GM19324 (cell line): ENCODE measurements around the gene TMEM119.
"Not testable (repeated sequence)": the region's sequence is repeated elsewhere in the genome, so short reads cannot be mapped to it uniquely, and the experiment has no call there.

ENCODE experiments used
- ATAC-seq: cut with Tn5 transposase; IDR thresholded peaks from one replicate; pipeline ENCODE4 v1.9.1; 2021; ENCODE audit warnings: mild to moderate bottlenecking, moderate library complexity; ENCODE audit not compliant: unreplicated experiment, low FRiP score

TMEM119 gene

DNA sequence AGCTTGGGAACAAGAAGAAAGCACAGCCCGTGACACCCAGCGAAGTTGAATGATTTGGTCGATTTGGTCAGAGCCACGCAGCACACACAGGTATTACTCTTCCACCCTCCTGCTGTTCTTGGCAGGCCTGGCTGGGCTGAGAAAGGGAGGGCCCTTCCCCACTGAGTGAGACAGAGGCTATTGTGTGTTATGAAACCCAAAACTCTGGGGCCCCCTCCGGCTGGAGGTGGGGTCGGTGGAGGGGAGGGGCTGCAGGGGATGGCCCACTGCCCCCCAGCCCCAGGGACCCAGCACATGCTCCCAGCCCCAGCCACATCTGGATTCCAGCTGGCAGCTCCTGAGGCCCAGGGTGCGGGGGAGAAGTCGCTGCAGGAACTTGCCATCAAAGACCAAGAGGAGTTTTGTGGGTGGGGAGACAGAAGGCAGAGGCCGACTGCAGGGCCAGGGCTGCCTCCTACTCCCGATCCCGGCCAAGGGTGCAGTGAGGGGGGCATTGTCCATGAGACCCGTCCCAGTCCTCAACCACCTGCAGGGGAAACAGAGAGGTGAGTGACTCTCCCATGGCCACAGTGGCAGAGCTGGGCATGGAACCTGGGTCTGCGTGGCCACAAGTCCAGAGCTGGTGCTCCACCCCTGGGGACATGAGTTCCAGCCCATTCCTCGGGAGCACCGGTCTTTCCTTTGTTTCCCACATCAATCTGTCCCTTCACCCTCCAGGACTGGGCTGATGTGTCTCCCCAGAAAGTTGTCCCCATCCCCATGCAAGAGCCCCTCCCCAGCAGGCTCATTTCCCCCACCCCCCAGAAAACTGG, 8.7 kb downstream of the TMEM119 start:
- ATAC-seq: no peak

DNA sequence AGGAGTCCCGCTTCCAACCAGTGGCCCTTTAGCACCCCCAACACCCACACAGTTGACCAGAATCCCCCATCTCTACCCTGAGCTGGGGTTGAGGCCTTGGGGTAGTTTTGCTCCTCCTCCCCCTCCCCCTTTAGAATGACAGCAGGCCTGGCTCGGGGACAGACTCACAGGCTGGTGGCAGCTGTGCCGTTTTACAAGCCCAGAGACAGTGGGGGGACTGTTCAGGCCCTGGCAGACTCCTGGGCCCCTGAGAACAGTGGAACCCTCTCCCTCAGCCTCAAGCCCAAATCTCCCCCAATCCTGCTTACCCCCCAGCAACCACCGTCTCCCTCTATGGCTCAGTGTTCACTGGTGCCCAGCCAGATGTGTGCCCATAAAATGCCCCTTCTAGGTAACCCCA, 10.1 kb downstream of the TMEM119 start:
- no peak for ATAC-seq

DNA sequence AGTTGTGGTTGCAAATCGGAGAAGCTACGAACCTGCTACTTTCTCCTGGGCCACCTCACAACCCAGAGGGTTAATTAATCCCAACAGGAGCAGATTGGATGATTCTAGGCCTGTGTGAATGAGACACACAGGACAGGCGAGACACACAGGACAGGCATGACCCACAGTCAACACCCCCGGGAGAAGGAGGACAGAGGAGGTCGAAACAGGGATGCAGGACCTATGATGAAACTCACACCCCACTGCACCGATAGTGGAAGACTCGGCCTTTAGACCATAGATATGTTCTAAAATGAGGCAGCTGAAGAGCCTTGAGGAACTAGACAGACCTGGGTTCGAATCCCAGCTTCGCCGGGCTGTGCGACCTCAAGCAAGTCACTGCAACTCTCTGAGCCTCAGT, 11.6 kb downstream of the TMEM119 start:
- ATAC-seq: no peak

DNA sequence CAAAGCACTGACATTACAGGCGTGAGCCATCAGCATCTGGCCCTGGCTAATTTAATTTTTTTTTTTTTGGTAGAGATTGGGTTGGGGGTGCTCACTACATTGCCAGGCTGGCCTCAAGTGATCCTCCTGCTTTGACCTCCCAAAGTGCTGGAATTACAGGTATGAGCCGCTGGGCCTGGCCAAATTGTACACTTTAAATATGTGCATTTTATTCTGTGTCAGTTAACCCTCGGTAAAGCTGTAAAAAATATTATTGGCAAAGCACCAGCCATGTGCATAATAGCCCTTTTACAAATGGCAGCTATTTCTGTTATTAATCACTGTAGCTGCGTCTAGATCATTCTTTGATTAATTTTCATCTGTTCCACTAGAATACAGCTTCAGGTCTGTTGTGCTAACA, 12.0 kb downstream of the TMEM119 start:
- no peak for ATAC-seq

DNA sequence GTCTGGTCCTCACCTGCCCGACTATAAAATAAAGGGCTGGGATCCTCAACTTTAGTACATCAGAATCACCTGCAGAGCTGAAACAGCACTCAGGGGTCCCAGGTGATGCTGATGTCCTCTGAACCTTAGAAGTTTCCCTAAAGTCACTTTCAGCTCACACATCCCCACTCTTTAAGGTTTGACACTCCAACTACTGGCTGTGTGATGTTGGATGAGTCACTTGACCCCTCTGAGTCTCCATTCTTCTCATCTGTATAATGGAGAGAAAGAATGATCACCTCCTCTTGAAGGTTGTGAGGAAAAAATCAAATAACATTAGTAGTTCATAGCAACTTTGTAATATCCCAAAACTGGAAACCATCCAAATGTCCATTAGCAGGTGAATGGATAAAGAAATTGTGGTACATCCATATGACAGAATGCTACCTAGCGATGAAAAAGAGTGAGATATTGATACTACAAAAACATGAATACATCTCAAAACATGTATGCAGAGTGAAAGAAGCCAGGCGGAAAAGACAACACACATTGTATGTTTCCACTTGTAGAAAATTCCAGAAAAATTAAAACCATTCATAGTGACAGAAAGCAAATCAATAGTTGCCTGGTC, 13.3 kb downstream of the TMEM119 start:
- no peak for ATAC-seq

DNA sequence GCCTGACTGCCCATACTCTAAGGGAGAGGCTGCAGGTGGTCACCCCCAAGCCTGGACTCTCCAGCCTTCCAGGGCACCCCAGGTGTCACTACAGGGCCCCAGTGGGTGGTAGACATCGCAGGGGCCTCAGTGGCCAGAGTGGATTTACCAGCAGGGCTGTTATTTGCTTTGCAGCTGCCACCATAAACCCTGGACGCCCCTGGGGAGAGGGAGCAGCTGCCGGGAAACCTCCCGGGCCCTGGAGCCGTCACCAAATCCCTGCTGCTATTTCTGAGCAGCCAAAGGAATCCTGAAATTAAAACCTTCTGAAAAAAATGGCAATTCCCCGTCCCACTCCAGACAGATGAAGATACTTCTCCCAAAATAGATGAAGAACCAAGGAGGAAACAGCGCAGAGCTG, 13.9 kb downstream of the TMEM119 start:
- no peak for ATAC-seq

DNA sequence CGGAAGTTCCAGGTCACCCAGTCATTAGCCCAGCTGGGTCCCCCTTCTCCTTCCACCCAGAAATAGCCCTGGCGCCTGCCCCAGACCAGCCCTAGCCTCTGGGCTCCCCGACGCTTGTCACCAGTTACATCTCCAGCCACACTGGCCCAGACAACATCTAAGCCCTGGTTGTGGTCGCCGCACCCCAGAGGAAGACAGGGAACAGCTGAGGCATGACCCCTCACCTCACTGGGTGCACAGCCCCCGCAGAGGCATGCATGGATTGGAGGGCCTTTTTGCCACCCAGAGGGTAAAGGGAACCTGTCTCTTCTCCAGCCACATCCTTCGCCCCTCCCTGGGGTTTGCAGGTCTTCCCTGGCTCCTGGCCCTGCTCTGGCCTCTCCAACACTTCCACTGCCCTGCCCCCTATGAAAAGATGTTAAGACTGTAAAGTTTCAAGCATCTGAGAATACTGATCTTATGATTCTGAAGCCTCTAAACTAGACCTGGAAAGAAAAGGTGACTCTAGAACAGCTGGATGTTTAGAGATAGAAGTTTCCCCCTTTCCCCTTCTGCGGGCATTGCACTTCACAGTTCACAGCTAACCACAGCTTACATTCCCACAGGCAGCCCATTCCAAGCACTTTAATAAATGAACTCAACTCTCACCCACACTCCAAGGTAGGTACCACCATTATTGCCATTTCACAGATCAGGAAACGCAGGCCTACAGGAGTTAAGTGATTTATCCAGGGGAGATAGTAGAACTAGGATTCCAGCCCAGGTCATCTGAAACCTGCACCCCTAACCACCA, 14.7 kb downstream of the TMEM119 start:
- no peak for ATAC-seq

DNA sequence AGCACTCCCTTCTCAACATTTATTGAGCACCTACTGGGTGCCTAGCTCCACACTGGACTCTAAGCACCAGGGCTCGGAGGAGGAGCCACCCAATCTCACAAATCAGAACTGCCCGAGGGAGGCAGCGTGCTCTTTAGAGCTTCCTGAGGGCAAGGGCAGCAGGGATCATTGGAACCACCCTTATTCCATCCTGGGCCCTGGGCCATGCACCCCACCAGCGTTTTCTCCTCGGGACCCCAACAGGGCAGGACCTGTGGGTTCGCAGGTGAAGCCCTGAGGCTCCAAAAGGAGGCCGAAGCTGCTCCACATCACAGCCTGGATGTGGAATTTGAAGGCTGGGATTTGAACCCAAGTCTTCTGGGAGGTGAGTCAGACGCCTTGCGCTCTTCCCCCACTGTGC, 15.4 kb downstream of the TMEM119 start:
- no peak for ATAC-seq

DNA sequence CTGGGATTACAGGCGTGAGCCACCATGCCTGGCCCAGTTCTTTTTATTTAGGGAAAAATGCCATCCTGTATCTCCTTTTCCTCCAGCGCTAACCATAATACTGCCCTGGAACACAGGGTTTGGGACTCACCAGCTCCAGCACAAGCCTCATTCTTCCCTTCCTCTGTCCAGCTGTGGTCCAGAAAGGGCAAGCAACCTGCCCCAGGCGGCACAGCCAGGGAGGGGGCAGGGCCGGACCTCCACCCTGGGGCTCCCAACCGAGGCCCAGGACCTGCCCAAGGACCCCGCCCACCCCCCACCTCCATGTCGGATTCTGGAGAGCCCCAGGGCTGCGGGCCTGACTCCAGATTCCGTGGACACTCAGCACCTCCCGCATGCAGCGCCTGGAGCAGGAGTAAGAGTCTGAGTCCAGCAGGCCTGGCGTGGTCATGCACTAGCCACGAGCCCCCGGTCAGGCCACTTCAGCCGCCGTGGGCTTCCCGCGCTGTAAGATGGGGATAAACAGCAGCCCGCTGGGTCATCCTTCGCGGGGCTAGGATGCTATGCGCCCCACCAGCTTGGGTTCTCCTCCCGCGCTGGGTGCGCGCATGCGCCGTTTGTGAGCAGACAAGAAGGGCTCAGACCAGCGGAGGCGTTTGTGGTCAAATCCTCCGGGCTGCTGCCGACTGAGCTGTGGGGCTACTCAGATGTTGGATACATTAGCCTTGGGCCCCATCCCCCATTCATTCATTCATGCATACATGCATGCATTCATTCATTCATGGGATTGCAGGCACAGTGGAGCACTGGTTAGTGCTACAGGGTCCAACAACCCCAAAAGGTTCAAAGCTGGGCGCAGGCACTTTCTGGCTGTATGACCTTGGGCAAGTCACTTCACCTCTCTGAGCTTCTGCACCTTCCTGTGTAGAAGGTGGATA, 16.3 kb downstream of the TMEM119 start:
- no peak for ATAC-seq

DNA sequence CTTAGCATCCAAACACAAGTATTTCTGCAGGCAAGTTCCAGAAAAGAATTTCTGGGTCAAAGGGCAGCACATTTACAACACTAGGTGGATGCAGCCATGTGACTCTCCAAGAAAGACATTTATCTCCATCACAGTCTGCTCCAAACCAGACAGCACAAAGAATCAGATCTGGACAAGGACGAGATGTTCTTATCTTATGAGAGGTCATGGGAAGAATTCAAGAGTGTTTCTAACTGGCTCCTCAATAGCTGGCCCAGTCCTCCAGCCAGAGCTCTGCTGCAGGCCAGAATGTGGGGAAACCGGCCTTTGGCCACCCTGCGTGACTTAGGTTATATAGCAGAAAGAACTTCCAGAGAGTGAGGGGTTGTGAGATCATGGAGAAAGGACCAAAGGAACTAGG, 17.4 kb downstream of the TMEM119 start:
- ATAC-seq: no peak

DNA sequence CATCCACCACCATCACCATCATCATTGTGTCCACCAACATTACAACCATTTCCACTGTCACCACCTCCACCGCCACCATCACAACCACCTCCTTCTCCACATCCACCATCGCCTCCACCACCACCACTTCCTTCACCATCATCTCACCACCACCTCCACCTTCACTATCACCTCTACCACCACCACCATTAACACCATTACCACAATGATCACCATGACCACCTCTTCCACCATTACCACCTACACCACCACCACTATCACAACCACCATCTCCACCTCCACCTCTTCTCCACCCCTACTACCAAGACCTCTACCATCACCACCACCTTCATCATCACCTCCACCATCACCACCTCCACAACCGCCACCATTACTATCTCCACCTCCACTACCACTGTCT, 19.1 kb downstream of the TMEM119 start:
- ATAC-seq: no peak

DNA sequence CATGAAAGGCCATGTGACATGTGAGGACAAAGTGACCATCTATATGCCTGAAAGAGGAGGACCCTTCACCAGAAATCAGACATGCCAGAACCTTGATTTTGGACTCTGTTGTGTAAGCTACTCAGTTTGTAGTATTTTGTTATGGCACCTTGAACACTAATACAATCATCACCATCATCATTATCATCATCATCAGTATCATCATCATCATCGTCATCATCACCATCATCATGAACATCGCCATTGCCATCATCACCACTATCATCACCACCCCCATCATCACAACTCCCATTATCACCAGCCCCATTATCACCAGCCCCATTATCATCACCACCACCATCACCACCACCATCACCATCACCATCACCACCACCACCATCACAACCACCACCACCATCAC, 19.6 kb downstream of the TMEM119 start:
- ATAC-seq: no peak

DNA sequence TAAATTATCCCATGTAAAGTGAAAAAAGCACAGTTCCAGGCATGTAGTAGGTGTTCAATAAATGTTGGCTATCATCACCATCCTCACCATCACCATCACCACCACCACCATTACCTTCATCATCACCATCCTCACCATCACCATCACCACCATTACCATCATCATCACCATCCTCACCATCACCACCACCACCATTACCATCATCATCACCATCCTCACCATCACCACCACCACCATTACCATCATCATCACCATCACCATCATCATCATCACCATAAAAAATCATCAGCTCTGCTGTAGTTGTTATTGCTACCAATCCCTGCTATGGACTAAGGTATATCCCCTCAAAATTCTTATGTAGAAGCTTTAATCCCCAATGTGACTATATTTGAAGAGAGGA, 20.4 kb downstream of the TMEM119 start:
- no peak for ATAC-seq

DNA sequence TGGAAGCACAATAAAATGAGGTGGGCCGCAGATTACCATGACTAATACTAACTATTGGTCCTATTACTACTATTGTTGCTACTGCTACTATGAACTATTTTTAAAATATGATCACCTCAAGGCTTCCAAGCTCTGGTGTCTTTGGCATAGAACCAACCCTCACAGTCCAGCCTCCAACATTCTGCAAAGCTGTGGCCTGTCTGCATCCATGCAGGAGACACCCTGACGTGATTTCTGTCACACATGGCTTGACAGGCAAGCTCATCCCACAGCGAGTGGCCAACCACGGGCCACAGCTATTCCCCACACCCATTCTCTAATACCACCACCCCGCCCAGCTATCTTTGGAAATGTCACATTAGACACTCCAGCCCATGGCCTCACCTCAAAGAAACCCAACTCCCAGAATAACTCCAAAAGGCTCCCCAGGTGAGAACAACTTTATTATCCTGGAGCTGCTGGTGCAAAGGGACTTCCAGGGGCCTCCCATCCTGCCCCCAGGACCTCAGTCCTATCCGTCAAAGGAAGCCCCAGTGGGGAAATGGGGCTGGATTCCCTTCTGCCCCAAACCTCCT, 21.1 kb downstream of the TMEM119 start:
- no peak for ATAC-seq

DNA sequence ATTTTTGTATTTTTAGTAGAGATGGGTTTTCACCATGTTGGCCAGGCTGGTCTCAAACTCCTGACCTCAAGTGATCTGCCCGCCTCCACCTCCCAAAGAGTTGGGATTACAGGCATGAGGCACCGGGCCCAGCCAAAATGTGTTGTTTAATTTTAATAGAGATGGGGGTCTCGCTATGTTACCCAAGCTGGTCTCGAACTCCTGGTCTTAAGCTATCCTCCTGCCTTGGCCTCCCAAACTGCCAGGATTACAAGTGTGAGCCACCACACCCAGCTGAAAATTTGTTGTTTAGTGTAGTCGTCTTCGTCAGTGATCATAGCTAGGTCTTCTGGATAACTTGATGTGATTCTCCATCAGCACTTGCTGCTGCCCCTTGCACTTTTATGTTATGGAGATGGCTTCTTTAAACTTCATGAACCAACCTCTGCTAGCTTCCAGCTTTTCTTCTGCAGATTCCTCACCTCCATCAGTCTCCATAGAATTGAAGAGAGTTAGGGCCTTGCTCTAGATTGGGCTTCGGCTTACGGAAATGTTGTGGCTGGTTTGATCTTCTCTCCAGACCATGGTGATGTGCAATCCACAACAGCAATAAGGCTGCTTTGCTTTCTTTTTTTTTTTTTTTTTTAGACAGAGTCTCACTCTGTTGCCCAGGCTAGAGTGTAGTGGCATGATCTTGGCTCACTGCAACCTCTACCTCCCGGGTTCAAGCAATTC, 22.5 kb downstream of the TMEM119 start:
- ATAC-seq: no peak

DNA sequence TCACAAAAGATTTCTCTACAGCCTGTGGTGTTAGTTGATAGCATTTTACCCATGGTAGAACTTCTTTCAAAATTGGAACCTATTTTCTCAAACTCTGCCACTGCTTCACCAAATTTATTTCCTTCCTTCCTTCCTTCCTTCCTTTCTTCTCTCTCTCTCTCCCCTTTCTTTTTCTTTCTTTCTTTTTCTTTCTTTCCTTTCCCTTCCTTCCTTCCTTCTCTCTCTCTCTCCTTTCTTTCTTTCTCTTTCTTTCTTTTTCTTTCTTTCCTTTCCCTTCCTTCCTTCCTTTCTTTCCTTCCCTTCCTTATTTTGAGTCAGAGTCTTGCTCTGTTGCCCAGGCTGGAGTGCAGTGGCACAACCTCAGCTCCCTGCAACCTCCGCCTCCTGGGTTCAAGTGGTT, 23.6 kb downstream of the TMEM119 start:
- ATAC-seq: not testable (repeated sequence)

DNA sequence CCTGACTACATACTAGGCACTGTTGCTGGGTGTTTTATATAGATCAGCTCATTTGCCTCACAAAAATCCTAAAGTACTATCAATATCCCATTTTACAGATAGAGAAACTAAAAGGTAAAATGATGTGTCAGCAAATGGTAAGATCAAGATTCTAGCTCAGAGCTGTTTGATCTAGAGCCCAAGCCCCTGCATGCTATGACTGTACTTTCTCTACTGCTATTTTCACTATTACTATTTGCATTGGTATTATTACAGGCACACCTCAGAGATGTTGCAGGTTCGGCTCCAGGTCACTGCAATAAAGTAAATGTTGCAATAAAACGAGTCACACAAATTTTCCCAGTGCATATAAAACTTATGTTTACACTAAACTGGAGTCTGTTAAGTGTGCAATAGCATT, 24.6 kb downstream of the TMEM119 start:
- no peak for ATAC-seq

DNA sequence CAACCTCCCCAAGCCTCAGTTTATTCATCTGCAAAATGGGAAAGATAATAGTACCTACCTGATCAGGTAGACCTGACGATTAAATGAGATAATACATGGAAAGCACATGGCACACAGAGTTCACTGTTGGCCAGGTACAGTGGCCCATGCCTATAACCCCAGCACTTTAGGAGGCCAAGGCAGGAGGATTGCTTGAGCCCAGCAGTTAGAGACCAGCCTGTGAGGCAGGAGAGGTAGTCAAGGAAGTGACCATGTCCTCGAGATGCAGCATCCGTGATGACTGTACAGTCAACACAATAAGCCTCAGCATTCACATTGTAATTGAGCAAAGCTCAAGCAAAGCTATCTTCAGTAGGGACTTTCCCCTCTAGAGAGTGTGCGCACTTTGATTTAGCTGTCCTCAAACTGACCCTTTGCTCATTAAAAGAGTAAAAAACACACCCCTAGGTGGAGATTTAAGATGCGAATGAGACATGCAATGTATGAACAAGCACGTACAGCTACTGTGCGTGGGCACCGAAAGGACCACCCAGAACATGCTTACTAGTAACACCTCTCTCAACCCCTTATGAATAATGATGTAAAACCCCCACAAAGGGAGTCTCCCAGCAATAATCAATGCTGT, 25.6 kb downstream of the TMEM119 start:
- no peak for ATAC-seq

DNA sequence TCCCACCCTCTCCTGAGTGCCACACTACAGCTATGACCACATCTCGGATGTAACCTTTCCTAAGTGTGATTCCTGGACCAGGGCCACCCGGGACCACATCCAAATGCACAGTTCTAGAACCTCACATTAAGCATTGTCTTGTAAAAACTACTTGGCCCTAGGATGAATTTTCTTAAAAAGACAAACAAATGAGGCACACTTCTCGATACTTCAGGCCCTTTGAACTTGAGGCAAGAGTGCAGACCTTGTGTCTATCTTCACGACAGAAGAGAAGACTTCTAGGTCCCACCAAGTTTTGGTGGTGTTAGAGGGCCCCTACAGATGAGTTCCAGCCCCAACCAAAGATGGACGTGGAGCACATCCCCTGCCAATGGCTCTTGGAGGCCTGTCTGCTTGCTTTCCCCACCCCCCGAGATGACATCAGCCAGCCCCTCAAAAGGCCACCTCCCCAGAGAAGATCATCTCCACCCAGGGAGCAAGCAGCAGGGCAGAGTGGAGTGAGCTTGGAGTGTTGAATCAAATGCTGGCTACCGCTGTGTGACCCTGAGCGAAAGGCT, 26.2 kb downstream of the TMEM119 start:
- ATAC-seq: no peak
